ENCODE results near the gene PTPA.
"Not testable (repeated sequence)": the region's sequence is repeated elsewhere in the genome, so short reads cannot be mapped to it uniquely, and the experiment has no call there.

Gene PTPA

GRCh38 chr9:129178568-129179382 lies 67.6 kb downstream of the PTPA start:
- DNase-seq = peak; percentile 93

GRCh38 chr9:129181246-129181645 lies 70.0 kb downstream of the PTPA start:
- DNase-seq = no peak

GRCh38 chr9:129182122-129182521 lies 70.9 kb downstream of the PTPA start:
- no peak for DNase-seq

- DNase-seq = peak; percentile 31
Observed at GRCh38 chr9:129182625-129183494, 71.6 kb downstream of the PTPA start.

- no peak for DNase-seq
Observed at GRCh38 chr9:129183495-129184218, 72.4 kb downstream of the PTPA start.

- no peak for DNase-seq
Observed at GRCh38 chr9:129184219-129184524, 73.0 kb downstream of the PTPA start.

- no peak for DNase-seq
Observed at GRCh38 chr9:129184596-129185122, 73.4 kb downstream of the PTPA start.

- no peak for DNase-seq
Observed at GRCh38 chr9:129185402-129185801, 74.2 kb downstream of the PTPA start.

- DNase-seq = no peak
Observed at GRCh38 chr9:129185991-129186390, 74.8 kb downstream of the PTPA start.

GRCh38 chr9:129187042-129187441 lies 75.8 kb downstream of the PTPA start:
- DNase-seq = no peak

- not testable (repeated sequence) for DNase-seq
Observed at GRCh38 chr9:129189971-129190370, 78.8 kb downstream of the PTPA start.

GRCh38 chr9:129191234-129191633 lies 80.0 kb downstream of the PTPA start:
- DNase-seq = no peak

- no peak for DNase-seq
Observed at GRCh38 chr9:129193655-129194054, 82.4 kb downstream of the PTPA start.

GRCh38 chr9:129194221-129194620 lies 83.0 kb downstream of the PTPA start:
- DNase-seq = no peak

- DNase-seq = no peak
Observed at GRCh38 chr9:129195606-129196005, 84.4 kb downstream of the PTPA start.

- not testable (repeated sequence) for DNase-seq
Observed at GRCh38 chr9:129197045-129197444, 85.8 kb downstream of the PTPA start.

- no peak for DNase-seq
Observed at GRCh38 chr9:129197978-129198318, 86.7 kb downstream of the PTPA start.
